AG04450 (cell line): ENCODE measurements around the gene PCBP4. TPM values are rescaled to one million over a fixed set of nuclear protein-coding genes. Genes with fewer than 3 reads are reported as not detected.

Experiments used
- CTCF ChIA-PET: fragments of 300-600, 350-600 bp; formaldehyde crosslinking; extraction: SDS; loops from one replicate; lab custom pipeline; 2022; ENCODE audit warnings: antibody characterized with exemption, inconsistent platforms; lab: Charles Lee
- POLR2A ChIA-PET: fragments of 350-600 bp; formaldehyde crosslinking; extraction: SDS; loops from one replicate; lab custom pipeline; 2021; ENCODE audit warnings: antibody characterized with exemption, inconsistent platforms; lab: Yijun Ruan, JAX
- DNase-seq: peaks from one replicate; pipeline ENCODE4 v3.0.0-alpha.2; 2011; ENCODE audit warnings: low read depth, low spot score
- H3K27ac ChIP-seq: one replicate; pipeline ENCODE4 v1.5.1; 2012; ENCODE audit warnings: low read depth, low read length, control low read depth
- H3K27me3 ChIP-seq: one replicate; pipeline ENCODE4 v1.6.0; 2012; ENCODE audit warnings: low read length; ENCODE audit not compliant: control insufficient read depth, insufficient read depth
- H3K4me3 ChIP-seq: 2 replicates; pipeline ENCODE4 v1.5.1; 2011; ENCODE audit warnings: mild to moderate bottlenecking, low read depth, low read length, control low read depth
- H3K9me3 ChIP-seq: 2 replicates; pipeline ENCODE4 v1.5.1; 2012; ENCODE audit warnings: low read length; ENCODE audit not compliant: control insufficient read depth, insufficient read depth
- CTCF ChIP-seq: IDR thresholded peaks from 2 replicates; pipeline ENCODE4 v1.5.1; 2011; ENCODE audit warnings: low read depth, low read length, control low read depth, inconsistent platforms
- polyA plus RNA-seq: library from polyadenylated mRNA; depleted of rRNA; stranded (reverse); fragments of >200 nt; gene quantifications from 2 replicates; pipeline ENCODE4 v1.2.3, GENCODE V29; 2011

The PCBP4 gene
- polyA plus RNA-seq, 1 experiment, result 54.6 TPM

- Histone ChIP-seq H3K27me3 (no peaks in the 10 kb centered on the region), H3K9me3 (no peaks in the 10 kb centered on the region), H3K4me3 (peak overlapping the region; percentile 78), H3K27ac (no peak overlapping the region)
- TF ChIP-seq CTCF, result no peak
- POLR2A ChIA-PET, result interaction anchor here (1.3 kb wide), 1 partner anchor 29 kb away, joined by 7 read pairs; the partner anchor contains the start of gene RPL29
- DNase-seq, result no peak
- CTCF ChIA-PET, result interaction anchor here (1.7 to 3.6 kb wide), 2 partner anchors 16 to 24 kb away, joined by 3 to 24 read pairs; partner anchors contain the start of genes ACY1, PARP3 and RRP9
These were observed 768 bp downstream of the PCBP4 start for GRCh38 chr3:51966486-51966885.

GRCh38 chr3:51966016-51966415 is 1.2 kb downstream of the PCBP4 start:
- POLR2A ChIA-PET, result interaction anchor here (0.7 kb wide), 1 partner anchor 30 kb away, joined by 3 read pairs; the partner anchor contains the start of gene RPL29
- Histone ChIP-seq H3K27me3 (no peaks in the 10 kb centered on the region), H3K4me3 (peak overlapping the region; percentile 78; the same call in 1 of the 2 replicates), H3K27ac (no peak overlapping the region), H3K9me3 (no peaks in the 10 kb centered on the region)
- no peak for TF ChIP-seq CTCF
- DNase-seq, result no peak
- CTCF ChIA-PET, result interaction anchor here (1.6 to 3.6 kb wide), 3 partner anchors 8 to 24 kb away, joined by 3 to 24 read pairs (median 4); partner anchors contain the start of genes ABHD14B, ACY1, PARP3 and RRP9

GRCh38 chr3:51964521-51964920 is 2.7 kb downstream of the PCBP4 start:
- H3K9me3 ChIP-seq, result no peaks in the 10 kb centered on the region
- CTCF ChIA-PET, result interaction anchor here (1.6 to 3.6 kb wide), 2 partner anchors 9 to 22 kb away, joined by 4 to 24 read pairs; partner anchors contain the start of genes ABHD14B, PARP3 and RRP9
- POLR2A ChIA-PET, result interaction anchor here (0.6 kb wide), 1 partner anchor 381 kb away, joined by 8 read pairs; no protein-coding TSS in a partner anchor
- TF ChIP-seq CTCF, result no peak
- no peak overlapping the region for H3K4me3 ChIP-seq
- H3K27ac ChIP-seq, result no peak overlapping the region
- no peak for DNase-seq
- no peaks in the 10 kb centered on the region for H3K27me3 ChIP-seq

GRCh38 chr3:51963951-51964451 is 3.3 kb downstream of the PCBP4 start:
- no peak for TF ChIP-seq CTCF
- no peaks in the 10 kb centered on the region for H3K9me3 ChIP-seq
- POLR2A ChIA-PET, result interaction anchor here (0.6 kb wide), 1 partner anchor 464 kb away, joined by 4 read pairs; the partner anchor contains the start of gene DCAF1
- no peak for DNase-seq
- H3K27me3 ChIP-seq, result no peaks in the 10 kb centered on the region
- H3K4me3 ChIP-seq, result no peak overlapping the region
- CTCF ChIA-PET, result interaction anchor here (1.6 to 2.6 kb wide), 2 partner anchors 9 to 23 kb away, joined by 7 to 10 read pairs; partner anchors contain the start of genes ABHD14B and RRP9
- no peak overlapping the region for H3K27ac ChIP-seq
